Lung (tissue), 12 donors: ENCODE data around the gene USP12. TPM values are rescaled to one million over a fixed set of nuclear protein-coding genes. Genes with fewer than 3 reads are reported as not detected.
"Not testable (repeated sequence)": the region's sequence is repeated elsewhere in the genome, so short reads cannot be mapped to it uniquely, and the experiment has no call there.

Experiments
- ATAC-seq: fragments of 200-7000 bp; cut with Tn5 transposase; one replicate; pipeline ENCODE4 v1.9.1; 2020; ENCODE audit warnings: moderate number of reproducible peaks; ENCODE audit not compliant: insufficient read depth, low FRiP score
- DNase-seq, 3 donors: peaks; one replicate each; pipeline ENCODE4 v3.0.0-alpha.2; 2013 to 2017
- H3K27ac ChIP-seq, 2 donors: one replicate each; pipeline ENCODE4 v1.5.1; 2013; ENCODE audit warnings: mild to moderate bottlenecking in 2 of 2, moderate library complexity in 2 of 2, control low read depth in 1 of 2, inconsistent platforms in 1 of 2, low read depth in 1 of 2, low read length in 1 of 2
- H3K27me3 ChIP-seq, 3 donors: one replicate each; pipeline ENCODE4 v1.5.1; 2013; ENCODE audit warnings: low read length in 2 of 3; ENCODE audit not compliant: control insufficient read depth in 3 of 3, insufficient read depth in 3 of 3
- H3K36me3 ChIP-seq, 4 donors: one replicate each; pipeline ENCODE4 v1.5.1; 2013; ENCODE audit warnings: low read length in 4 of 4, mild to moderate bottlenecking in 1 of 4, moderate library complexity in 1 of 4; ENCODE audit not compliant: control insufficient read depth in 4 of 4, insufficient read depth in 4 of 4
- H3K4me1 ChIP-seq, 5 donors: one replicate each; pipeline ENCODE4 v1.5.1; 2013; ENCODE audit warnings: low read length in 5 of 5, mild to moderate bottlenecking in 2 of 5, moderate library complexity in 1 of 5; ENCODE audit not compliant: control insufficient read depth in 5 of 5, insufficient read depth in 5 of 5
- H3K4me3 ChIP-seq: one replicate; pipeline ENCODE4 v1.5.1; 2013; ENCODE audit warnings: mild to moderate bottlenecking, control low read depth, moderate library complexity
- H3K9ac ChIP-seq, 2 donors: one replicate each; pipeline ENCODE4 v1.5.1; 2013; ENCODE audit warnings: low read length in 2 of 2, control low read depth in 1 of 2; ENCODE audit not compliant: insufficient read depth in 1 of 2
- H3K9me3 ChIP-seq, 4 donors: one replicate each; pipeline ENCODE4 v1.5.1; 2013; ENCODE audit warnings: low read length in 3 of 4, mild to moderate bottlenecking in 1 of 4, moderate library complexity in 1 of 4; ENCODE audit not compliant: control insufficient read depth in 4 of 4, insufficient read depth in 3 of 4
- WGBS, 2 donors: extraction: QIAGEN DNeasy Blood & Tissue Kit; methylation state at CpG; one replicate each; pipeline ENCODE4 v1.1.7; 2013; 5-methylcytosine and 5-hydroxymethylcytosine counted together
- polyA plus RNA-seq, 2 donors: library from polyadenylated mRNA; stranded (reverse); fragments of 200-250 nt; gene quantifications; one replicate each; pipeline ENCODE4 v1.2.1, GENCODE V29; 2013
- total RNA-seq, 2 donors: library from RNA; depleted of rRNA in 1 of 2; stranded (reverse); fragments of >200 nt in 1 of 2; gene quantifications; one replicate each; pipeline ENCODE4 v1.2.1, GENCODE V29; 2014 to 2021
- TF ChIP-seq, protein P1 (sequence below): IDR thresholded peaks from 2 replicates; pipeline ENCODE4 v1.5.1; 2012; ENCODE audit warnings: mild to moderate bottlenecking; ENCODE audit errors: control extremely low read depth, extremely low read depth
- donor health status: control.
- donor health status: control.
- donor health status: Bipolar disorder and iron deficiency.
- donor health status: healthy.
- donor health status: DM: yes; HTN: yes; CAD: no.

The USP12 gene
- total and polyA plus RNA-seq, 4 donors = 12.6 to 60.0 (median 19.2) TPM

DNA sequence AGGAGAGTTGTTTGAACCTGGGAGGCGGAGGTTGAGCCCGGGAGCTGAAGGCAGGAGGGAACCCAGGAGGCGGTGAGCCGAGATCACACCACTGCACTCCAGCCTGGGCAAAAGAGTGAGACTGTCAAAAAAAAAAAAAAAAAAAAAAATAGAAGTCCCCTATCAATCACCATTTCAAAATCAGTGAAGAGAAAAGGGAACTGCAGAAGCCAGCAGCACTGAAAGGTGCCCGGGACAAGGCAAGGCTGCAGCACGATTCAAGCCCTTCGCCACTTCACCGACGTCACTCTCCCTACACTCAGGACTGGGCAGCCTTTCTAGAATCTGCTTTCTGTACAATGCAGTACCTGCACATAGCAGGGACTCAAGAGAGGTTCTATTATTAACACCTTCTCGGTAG is 21.9 kb upstream of the USP12 start:
- no peak overlapping the region for H3K27ac ChIP-seq
- no peaks in the 10 kb centered on the region for H3K27me3 ChIP-seq
- H3K36me3 ChIP-seq = no peaks in the 10 kb centered on the region
- 88 to 91% methylated on average over 10 of the region's 10 CpGs for WGBS, 2 donors
- DNase-seq (no peak), ATAC-seq (no peak)
- no peaks in the 10 kb centered on the region for H3K4me1 ChIP-seq
- no peaks in the 10 kb centered on the region for H3K9me3 ChIP-seq
- no peak overlapping the region for H3K9ac ChIP-seq
- no peak overlapping the region for H3K4me3 ChIP-seq
- TF ChIP-seq, protein P1, sequence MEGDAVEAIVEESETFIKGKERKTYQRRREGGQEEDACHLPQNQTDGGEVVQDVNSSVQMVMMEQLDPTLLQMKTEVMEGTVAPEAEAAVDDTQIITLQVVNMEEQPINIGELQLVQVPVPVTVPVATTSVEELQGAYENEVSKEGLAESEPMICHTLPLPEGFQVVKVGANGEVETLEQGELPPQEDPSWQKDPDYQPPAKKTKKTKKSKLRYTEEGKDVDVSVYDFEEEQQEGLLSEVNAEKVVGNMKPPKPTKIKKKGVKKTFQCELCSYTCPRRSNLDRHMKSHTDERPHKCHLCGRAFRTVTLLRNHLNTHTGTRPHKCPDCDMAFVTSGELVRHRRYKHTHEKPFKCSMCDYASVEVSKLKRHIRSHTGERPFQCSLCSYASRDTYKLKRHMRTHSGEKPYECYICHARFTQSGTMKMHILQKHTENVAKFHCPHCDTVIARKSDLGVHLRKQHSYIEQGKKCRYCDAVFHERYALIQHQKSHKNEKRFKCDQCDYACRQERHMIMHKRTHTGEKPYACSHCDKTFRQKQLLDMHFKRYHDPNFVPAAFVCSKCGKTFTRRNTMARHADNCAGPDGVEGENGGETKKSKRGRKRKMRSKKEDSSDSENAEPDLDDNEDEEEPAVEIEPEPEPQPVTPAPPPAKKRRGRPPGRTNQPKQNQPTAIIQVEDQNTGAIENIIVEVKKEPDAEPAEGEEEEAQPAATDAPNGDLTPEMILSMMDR = no peak

GRCh38 chr13:27192973-27193372 is 21.4 kb upstream of the USP12 start:
- Histone ChIP-seq H3K27me3 (no peaks in the 10 kb centered on the region), H3K9me3 (no peaks in the 10 kb centered on the region), H3K4me3 (no peak overlapping the region), H3K4me1 (no peaks in the 10 kb centered on the region), H3K9ac (no peak overlapping the region), H3K36me3 (no peaks in the 10 kb centered on the region), H3K27ac (no peak overlapping the region)
- no peak for DNase-seq
- TF ChIP-seq, protein P1 = no peak
- 90 to 91% methylated on average over 1 of the region's 1 CpG for WGBS, 2 donors
- ATAC-seq = no peak

GRCh38 chr13:27192367-27192766 is 20.8 kb upstream of the USP12 start:
- H3K36me3 ChIP-seq, H3K4me3 ChIP-seq, H3K9me3 ChIP-seq, DNase-seq, H3K9ac ChIP-seq, H3K27me3 ChIP-seq, H3K27ac ChIP-seq, ATAC-seq, H3K4me1 ChIP-seq: not testable (repeated sequence)
- WGBS, 2 donors = 45 to 53% methylated on average over 1 of the region's 1 CpG

DNA sequence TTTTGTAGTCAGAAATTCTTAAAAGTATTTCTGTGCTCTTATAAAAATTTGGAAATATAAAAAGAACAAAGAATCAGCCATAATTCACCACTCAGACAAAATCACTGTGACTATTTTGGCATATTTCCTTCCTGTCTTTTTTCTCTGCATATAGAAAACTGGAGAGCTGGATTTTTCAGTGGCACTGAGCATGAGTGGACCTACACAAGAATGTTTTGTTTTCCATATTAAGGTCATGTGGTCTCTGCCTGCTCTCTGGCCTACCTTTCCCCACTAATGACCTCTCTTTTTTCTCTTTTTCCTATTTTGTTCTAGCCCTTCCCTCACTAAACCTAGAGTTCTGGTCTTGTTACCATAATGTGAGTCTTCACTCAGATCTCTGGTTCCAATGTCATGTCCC is 17.6 kb upstream of the USP12 start:
- no peak overlapping the region for H3K9ac ChIP-seq
- TF ChIP-seq, protein P1 = no peak
- H3K9me3 ChIP-seq = no peaks in the 10 kb centered on the region
- DNase-seq (no peak), ATAC-seq (no peak)
- no peaks in the 10 kb centered on the region for H3K36me3 ChIP-seq
- H3K27ac ChIP-seq = no peak overlapping the region
- H3K27me3 ChIP-seq = no peaks in the 10 kb centered on the region
- H3K4me1 ChIP-seq = no peaks in the 10 kb centered on the region
- H3K4me3 ChIP-seq = no peak overlapping the region
